Measurements from ENCODE around the gene SGSM2. TPM values are rescaled to one million over a fixed set of nuclear protein-coding genes. Genes with fewer than 3 reads are reported as not detected.

SGSM2 gene
- total and polyA plus RNA-seq, 4 donors: 5.5 to 17.5 (median 12.4) TPM

- TF ChIP-seq ZBTB33 (IDR thresholded peaks at IDR 0.05): no peak
- TF ChIP-seq EGR1 (IDR thresholded peaks at IDR 0.05; ENCODE audit: low read depth in 2 of 2): no peak
- TF ChIP-seq RXRA (IDR thresholded peaks at IDR 0.05): no peak
- TF ChIP-seq JUND (IDR thresholded peaks at IDR 0.05): no peak
- no peak for TF ChIP-seq SP1 (IDR thresholded peaks at IDR 0.05)
- TF ChIP-seq FOXA1 (IDR thresholded peaks at IDR 0.05): no peak
- no peak for TF ChIP-seq GABPA (IDR thresholded peaks at IDR 0.05 in 1 of 2, conservative IDR thresholded peaks at IDR 0.05 in 1 of 2)
- TF ChIP-seq HNF4G (IDR thresholded peaks at IDR 0.05): no peak
- TF ChIP-seq ATF3 (IDR thresholded peaks at IDR 0.05): no peak
Measured at GRCh38 chr17:2362416-2362815, 25.1 kb downstream of the SGSM2 start (continued).

- no peaks in the 10 kb centered on the region for H3K4me1 ChIP-seq (ENCODE audit: control insufficient read depth in 4 of 4, insufficient read depth in 4 of 4, low read length in 3 of 4)
- H3K27ac ChIP-seq (ENCODE audit: low read depth in 1 of 2, low read length in 2 of 2): no peak overlapping the region
- H3K27me3 ChIP-seq (ENCODE audit: control insufficient read depth in 4 of 4, insufficient read depth in 4 of 4, low read length in 3 of 4): no peaks in the 10 kb centered on the region
- WGBS: 97% methylated on average over 14 of the region's 14 CpGs
- no peak overlapping the region for H3K4me3 ChIP-seq (ENCODE audit: low read depth in 1 of 3, low read length in 3 of 3)
- TF ChIP-seq MAX (IDR thresholded peaks at IDR 0.05) (no peak), NR2F2 (IDR thresholded peaks at IDR 0.05) (no peak), FOXA2 (IDR thresholded peaks at IDR 0.05) (no peak), GABPA (IDR thresholded peaks at IDR 0.05 in 1 of 2, conservative IDR thresholded peaks at IDR 0.05 in 1 of 2) (no peak), RXRA (IDR thresholded peaks at IDR 0.05) (no peak), SP1 (IDR thresholded peaks at IDR 0.05) (no peak), REST (IDR thresholded peaks at IDR 0.05) (no peak)
- DNase-seq (ENCODE audit: low spot score): no peak
- H3K36me3 ChIP-seq (ENCODE audit: control insufficient read depth in 4 of 4, insufficient read depth in 3 of 4, low read depth in 1 of 4, low read length in 3 of 4): peaks cover under 1 to 30% (median 4%) of the 10 kb centered on the region in 4 donors
- no peaks in the 10 kb centered on the region for H3K9me3 ChIP-seq (ENCODE audit: control insufficient read depth in 4 of 4, low read length in 3 of 4)
- H3K9ac ChIP-seq (ENCODE audit: low read depth in 1 of 2, low read length in 2 of 2): no peak overlapping the region
Measured at GRCh38 chr17:2362881-2363280, 25.6 kb downstream of the SGSM2 start.

- Histone ChIP-seq H3K9ac (ENCODE audit: low read depth in 1 of 2, low read length in 2 of 2) (no peak overlapping the region), H3K27me3 (ENCODE audit: control insufficient read depth in 4 of 4, insufficient read depth in 4 of 4, low read length in 3 of 4) (no peaks in the 10 kb centered on the region), H3K27ac (ENCODE audit: low read depth in 1 of 2, low read length in 2 of 2) (no peak overlapping the region), H3K4me1 (ENCODE audit: control insufficient read depth in 4 of 4, insufficient read depth in 4 of 4, low read length in 3 of 4) (no peaks in the 10 kb centered on the region), H3K4me3 (ENCODE audit: low read depth in 1 of 3, low read length in 3 of 3) (no peak overlapping the region), H3K9me3 (ENCODE audit: control insufficient read depth in 4 of 4, low read length in 3 of 4) (no peaks in the 10 kb centered on the region), H3K36me3 (ENCODE audit: control insufficient read depth in 4 of 4, insufficient read depth in 3 of 4, low read depth in 1 of 4, low read length in 3 of 4) (peaks cover 2 to 30% (median 4%) of the 10 kb centered on the region in 4 donors)
- TF ChIP-seq CTCF (IDR thresholded peaks at IDR 0.05; ENCODE audit: low read depth, low read length, missing input control): no peak
- 96% methylated on average over 21 of the region's 21 CpGs for WGBS
- no peak for DNase-seq (ENCODE audit: low spot score)
Measured at GRCh38 chr17:2363318-2363717, 26.0 kb downstream of the SGSM2 start.

All from liver (tissue), 9 donors.